Esophagus muscularis mucosa (tissue), 4 donors: ENCODE data around the gene RGS12. TPM values are rescaled to one million over a fixed set of nuclear protein-coding genes. Genes with fewer than 3 reads are reported as not detected.

Experiments used
- DNase-seq: peaks from one replicate; pipeline ENCODE4 v3.0.0-alpha.2; 2017; ENCODE audit errors: extremely low spot score
- H3K27ac ChIP-seq, 4 donors: fragments of 200-600 bp; sonication (generic); replicated peaks in 1 of 4; 1 replicate in 3 of 4; 2 replicates in 1 of 4; pipeline ENCODE4 v1.5.1; 2016 to 2019; ENCODE audit warnings: mild to moderate bottlenecking in 1 of 4
- H3K27me3 ChIP-seq, 4 donors: fragments of 200-600 bp; sonication (generic); one replicate each; pipeline versions ENCODE4 v1.5.1 to v1.6.0; 2016 to 2019
- H3K36me3 ChIP-seq, 4 donors: fragments of 200-600 bp; sonication (generic); one replicate each; pipeline ENCODE4 v1.5.1; 2016 to 2019
- H3K4me1 ChIP-seq, 4 donors: fragments of 200-600 bp; sonication (generic); one replicate each; pipeline ENCODE4 v1.5.1; 2016 to 2019
- H3K4me3 ChIP-seq, 4 donors: fragments of 200-600 bp; sonication (generic); 1 replicate in 2 of 4; 2 replicates in 2 of 4; pipeline ENCODE4 v1.5.1; 2016 to 2019; ENCODE audit warnings: mild to moderate bottlenecking in 4 of 4, moderate library complexity in 1 of 4
- H3K9me3 ChIP-seq, 4 donors: fragments of 200-600 bp; sonication (generic); 1 replicate in 3 of 4; 2 replicates in 1 of 4; pipeline ENCODE4 v1.5.1; 2016 to 2019
- EP300 ChIP-seq: sonication (generic); formaldehyde crosslinking; IDR thresholded peaks from one replicate; pipeline ENCODE4 v1.6.1; 2017; ENCODE audit warnings: antibody characterized with exemption
- POLR2A ChIP-seq: fragments of 450-650 bp; IDR thresholded peaks from one replicate; pipeline ENCODE4 v1.6.1; 2017; ENCODE audit warnings: antibody characterized with exemption, moderate library complexity, mild to moderate bottlenecking, low read depth
- POLR2AphosphoS5 ChIP-seq, 2 donors: sonication (generic); formaldehyde crosslinking; IDR thresholded peaks; one replicate each; pipeline ENCODE4 v1.6.1; 2017; ENCODE audit warnings: antibody characterized with exemption in 2 of 2
- WGBS: methylation state at CpG from one replicate; pipeline ENCODE4 v1.1.5; 2018; 5-methylcytosine and 5-hydroxymethylcytosine counted together
- intact Hi-C: fragments of 100-400 bp; cut with DNase I; formaldehyde crosslinking; loops from one replicate; pipeline ENCODE4 v1.15.1; 2023
- total RNA-seq, 4 donors: library from RNA; depleted of rRNA; stranded (reverse); fragments of >200 nt; gene quantifications; one replicate each; pipeline versions ENCODE4 v1.1.0 to v1.2.1, GENCODE V29; 2016
- TF ChIP-seq, protein P1 (sequence below), 3 experiments: fragments of 200-600 bp in 2 of 3; fragments of 450-650 bp in 1 of 3; sonication (generic) in 2 of 3; IDR thresholded peaks; one replicate each; pipeline ENCODE4 v1.5.1; 2017 to 2019; ENCODE audit warnings: antibody characterized with exemption in 3 of 3, mild to moderate bottlenecking in 2 of 3, moderate library complexity in 1 of 3

Gene RGS12
- total RNA-seq, 4 donors from 2014 or later, result 16.2 to 23.0 (median 19.2) TPM

GRCh38 chr4:3250956-3251690 is 41.7 kb upstream of the RGS12 start:
- no peak for TF ChIP-seq EP300
- TF ChIP-seq, protein P1, sequence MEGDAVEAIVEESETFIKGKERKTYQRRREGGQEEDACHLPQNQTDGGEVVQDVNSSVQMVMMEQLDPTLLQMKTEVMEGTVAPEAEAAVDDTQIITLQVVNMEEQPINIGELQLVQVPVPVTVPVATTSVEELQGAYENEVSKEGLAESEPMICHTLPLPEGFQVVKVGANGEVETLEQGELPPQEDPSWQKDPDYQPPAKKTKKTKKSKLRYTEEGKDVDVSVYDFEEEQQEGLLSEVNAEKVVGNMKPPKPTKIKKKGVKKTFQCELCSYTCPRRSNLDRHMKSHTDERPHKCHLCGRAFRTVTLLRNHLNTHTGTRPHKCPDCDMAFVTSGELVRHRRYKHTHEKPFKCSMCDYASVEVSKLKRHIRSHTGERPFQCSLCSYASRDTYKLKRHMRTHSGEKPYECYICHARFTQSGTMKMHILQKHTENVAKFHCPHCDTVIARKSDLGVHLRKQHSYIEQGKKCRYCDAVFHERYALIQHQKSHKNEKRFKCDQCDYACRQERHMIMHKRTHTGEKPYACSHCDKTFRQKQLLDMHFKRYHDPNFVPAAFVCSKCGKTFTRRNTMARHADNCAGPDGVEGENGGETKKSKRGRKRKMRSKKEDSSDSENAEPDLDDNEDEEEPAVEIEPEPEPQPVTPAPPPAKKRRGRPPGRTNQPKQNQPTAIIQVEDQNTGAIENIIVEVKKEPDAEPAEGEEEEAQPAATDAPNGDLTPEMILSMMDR (IDR thresholded peaks at IDR 0.05), result no peak
- no peak for TF ChIP-seq POLR2AphosphoS5 (IDR thresholded peaks at IDR 0.05)
- no peak overlapping the region for H3K27ac ChIP-seq
- no peaks in the 10 kb centered on the region for H3K4me1 ChIP-seq
- WGBS, result 93% methylated on average over 18 of the region's 19 CpGs
- DNase-seq, result no peak
- intact Hi-C loops, result no loop called here
- no peaks in the 10 kb centered on the region for H3K27me3 ChIP-seq
- H3K9me3 ChIP-seq, result no peaks in the 10 kb centered on the region
- peaks cover 0 to 14% (median 3%) of the 10 kb centered on the region in 4 donors for H3K36me3 ChIP-seq
- H3K4me3 ChIP-seq, result no peak overlapping the region

GRCh38 chr4:3251691-3252479 is 40.9 kb upstream of the RGS12 start:
- no peak for DNase-seq
- peaks cover 0 to 17% (median 4%) of the 10 kb centered on the region in 4 donors for H3K36me3 ChIP-seq
- TF ChIP-seq EP300 (no peak), POLR2A (no peak), POLR2AphosphoS5 (IDR thresholded peaks at IDR 0.05) (no peak)
- TF ChIP-seq, protein P1 (IDR thresholded peaks at IDR 0.05), result no peak
- H3K4me3 ChIP-seq, result no peak overlapping the region
- WGBS, result 93% methylated on average over 10 of the region's 11 CpGs
- H3K27ac ChIP-seq, result no peak overlapping the region
- intact Hi-C loops, result no loop called here
- no peaks in the 10 kb centered on the region for H3K9me3 ChIP-seq
- no peaks in the 10 kb centered on the region for H3K27me3 ChIP-seq
- no peaks in the 10 kb centered on the region for H3K4me1 ChIP-seq

- H3K4me3 ChIP-seq, result no peak overlapping the region
- H3K27me3 ChIP-seq, result no peaks in the 10 kb centered on the region
- TF ChIP-seq, protein P1 (IDR thresholded peaks at IDR 0.05), result no peak
- no peak for TF ChIP-seq EP300
- TF ChIP-seq POLR2A, result no peak
- TF ChIP-seq POLR2AphosphoS5 (IDR thresholded peaks at IDR 0.05), result no peak
- DNase-seq, result no peak
- H3K27ac ChIP-seq, result no peak overlapping the region
- intact Hi-C loops, result no loop called here
- H3K36me3 ChIP-seq, result peaks cover 0 to 17% (median 7%) of the 10 kb centered on the region in 4 donors
- no peaks in the 10 kb centered on the region for H3K4me1 ChIP-seq
- H3K9me3 ChIP-seq, result no peaks in the 10 kb centered on the region
- WGBS, result 91% methylated on average over 3 of the region's 3 CpGs
These were observed 40.4 kb upstream of the RGS12 start for GRCh38 chr4:3252480-3252828.

- Histone ChIP-seq H3K27ac (no peak overlapping the region), H3K9me3 (no peaks in the 10 kb centered on the region), H3K4me1 (no peaks in the 10 kb centered on the region), H3K36me3 (peaks cover 0 to 17% (median 7%) of the 10 kb centered on the region in 4 donors), H3K27me3 (no peaks in the 10 kb centered on the region), H3K4me3 (no peak overlapping the region)
- intact Hi-C loops, result no loop called here
- TF ChIP-seq, protein P1 (IDR thresholded peaks at IDR 0.05), result no peak
- WGBS, result 94% methylated on average over 26 of the region's 38 CpGs
- DNase-seq, result no peak
These were observed 39.8 kb upstream of the RGS12 start for GRCh38 chr4:3252831-3253641.
